HepG2 (cell line): ENCODE results near the gene ACER2. TPM values are rescaled to one million over a fixed set of nuclear protein-coding genes. Genes with fewer than 3 reads are reported as not detected.

ENCODE experiments used
- ATAC-seq: fragments of 200-7000 bp; cut with Tn5 transposase; 3 replicates; pipeline ENCODE4 v1.9.1; 2020; ENCODE audit warnings: mild to moderate bottlenecking, moderate library complexity
- BruUV-seq: library from RNA; stranded (reverse); fragments of 400-500 nt; replicated peaks from 2 replicates; lab custom pipeline; 2021; lab: Mats Ljungman, UMichigan
- CTCF ChIA-PET: fragments of 300-600 bp; formaldehyde crosslinking; extraction: SDS; loops from one replicate; lab custom pipeline; 2021; ENCODE audit warnings: low total read pairs, inconsistent platforms, low intra/inter-chr PET ratio; lab: Yijun Ruan, JAX
- POLR2A ChIA-PET: fragments of 350-600 bp; sonication (Branson Sonifier 250); formaldehyde crosslinking; loops from one replicate; lab custom pipeline; 2020; ENCODE audit warnings: antibody characterized with exemption, inconsistent platforms; lab: Yijun Ruan, JAX
- DNase-seq: peaks from one replicate; pipeline ENCODE4 v3.0.0-alpha.2; 2015; ENCODE audit warnings: low spot score
- FAIRE-seq: peaks from 3 replicates; lab custom pipeline; 2011; peaks lifted over from hg19 to GRCh38; lab: Jason Lieb, UNC
- H2AFZ ChIP-seq: one replicate; pipeline ENCODE4 v1.6.1; 2011; ENCODE audit warnings: low read length, inconsistent platforms
- H3K27ac ChIP-seq: fragments of 300-600 bp; 3 replicates; pipeline ENCODE4 v1.8.0; 2011; ENCODE audit warnings: mixed run types, mild to moderate bottlenecking, mixed read lengths, low read length, inconsistent platforms; ENCODE audit not compliant: insufficient read depth; ENCODE audit errors: extremely low read length
- H3K27me3 ChIP-seq, 2 experiments: fragments of 200-600 bp in 1 of 2; 2 replicates in 1 of 2; 3 replicates in 1 of 2; pipeline versions ENCODE4 v1.6.0 to v1.8.0; 2011; ENCODE audit warnings: low read length in 2 of 2, mild to moderate bottlenecking in 2 of 2, moderate library complexity in 2 of 2, inconsistent platforms in 1 of 2; ENCODE audit not compliant: insufficient read depth in 2 of 2, control insufficient read depth in 1 of 2
- H3K36me3 ChIP-seq, 2 experiments: fragments of 200-600 bp in 1 of 2; replicated peaks in 1 of 2; 2 replicates in 1 of 2; 3 replicates in 1 of 2; pipeline versions ENCODE4 v1.5.1 to v1.8.0; 2011; ENCODE audit warnings: low read length in 2 of 2, inconsistent platforms in 1 of 2; ENCODE audit not compliant: insufficient read depth in 2 of 2, control insufficient read depth in 1 of 2
- H3K4me1 ChIP-seq: 2 replicates; pipeline ENCODE4 v1.5.1; 2012; ENCODE audit warnings: low read length, inconsistent platforms; ENCODE audit not compliant: insufficient read depth
- H3K4me2 ChIP-seq: 2 replicates; pipeline ENCODE4 v1.6.0; 2011; ENCODE audit warnings: low read depth, low read length, inconsistent platforms
- H3K4me3 ChIP-seq, 3 experiments: fragments of 200-600 bp in 1 of 3; sonication (generic), shearing (Covaris generic) in 1 of 3; replicated peaks in 1 of 3; 2 replicates each; pipeline ENCODE4 v1.5.1; 2011 to 2016; ENCODE audit warnings: low read length in 3 of 3, inconsistent platforms in 2 of 3, low read depth in 2 of 3, mild to moderate bottlenecking in 2 of 3, control low read depth in 1 of 3, mixed read lengths in 1 of 3; ENCODE audit not compliant: insufficient read depth in 1 of 3
- H3K79me2 ChIP-seq: one replicate; pipeline ENCODE4 v1.6.1; 2011; ENCODE audit warnings: low read length, inconsistent platforms; ENCODE audit not compliant: insufficient read depth
- H3K9ac ChIP-seq: 2 replicates; pipeline ENCODE4 v1.6.0; 2011; ENCODE audit warnings: mild to moderate bottlenecking, low read depth, low read length, inconsistent platforms; ENCODE audit not compliant: insufficient read depth
- H3K9me3 ChIP-seq: 2 replicates; pipeline ENCODE4 v1.5.1; 2012; ENCODE audit warnings: mild to moderate bottlenecking, low read length
- H4K20me1 ChIP-seq: 2 replicates; pipeline ENCODE4 v1.6.0; 2011; ENCODE audit warnings: inconsistent platforms, mild to moderate bottlenecking, low read length, moderate library complexity; ENCODE audit not compliant: insufficient read depth
- CCDC6 ChIP-seq: sonication (generic); formaldehyde crosslinking; IDR thresholded peaks from 2 replicates; pipeline ENCODE4 v1.8.1; 2022; ENCODE audit warnings: mild to moderate bottlenecking, missing genetic modification reagents, moderate library complexity
- CTCF ChIP-seq: sonication (generic); formaldehyde crosslinking; IDR thresholded peaks from 2 replicates; pipeline ENCODE4 v1.5.0; 2020; ENCODE audit warnings: mild to moderate bottlenecking, missing genetic modification reagents, moderate library complexity
- FOSL2 ChIP-seq: sonication (generic); formaldehyde crosslinking; IDR thresholded peaks from 2 replicates; pipeline ENCODE4 v1.4.0; 2020; ENCODE audit warnings: missing genetic modification reagents
- HDAC1 ChIP-seq: sonication (generic); formaldehyde crosslinking; IDR thresholded peaks from 2 replicates; pipeline ENCODE4 v1.5.1; 2020; ENCODE audit warnings: mild to moderate bottlenecking, missing genetic modification reagents
- KLF13 ChIP-seq: sonication (generic); formaldehyde crosslinking; IDR thresholded peaks from 2 replicates; pipeline ENCODE4 v1.4.0; 2020; ENCODE audit warnings: mild to moderate bottlenecking, missing genetic modification reagents
- MTA1 ChIP-seq: sonication (generic); formaldehyde crosslinking; IDR thresholded peaks from 2 replicates; pipeline ENCODE4 v1.4.0; 2020; ENCODE audit warnings: missing genetic modification reagents, mild to moderate bottlenecking, borderline replicate concordance
- NFKBIZ ChIP-seq: IDR thresholded peaks from 2 replicates; pipeline ENCODE4 v1.6.1; 2018; ENCODE audit warnings: missing genetic modification reagents, missing compliant biosample characterization
- RAD21 ChIP-seq: fragments of 450-650 bp; formaldehyde crosslinking; IDR thresholded peaks from 2 replicates; pipeline ENCODE4 v1.5.0; 2020; ENCODE audit warnings: mild to moderate bottlenecking
- SMAD3 ChIP-seq: sonication (generic); formaldehyde crosslinking; IDR thresholded peaks from 2 replicates; pipeline ENCODE4 v1.4.0; 2020; ENCODE audit warnings: missing genetic modification reagents
- SMC3 ChIP-seq: IDR thresholded peaks from 2 replicates; pipeline ENCODE4 v1.6.1; 2011; ENCODE audit warnings: low read length, improper control_type of control experiment
- STAG1 ChIP-seq: sonication (generic); formaldehyde crosslinking; IDR thresholded peaks from 2 replicates; pipeline ENCODE4 v1.4.0; 2020; ENCODE audit warnings: missing genetic modification reagents
- TEAD3 ChIP-seq: optimal IDR thresholded peaks from 2 replicates; pipeline ENCODE3; 2016; ENCODE audit warnings: borderline replicate concordance
- XRCC5 ChIP-seq: fragments of 200-400 bp; formaldehyde crosslinking; optimal IDR thresholded peaks from 2 replicates; pipeline ENCODE3; 2017; ENCODE audit warnings: mild to moderate bottlenecking, low read length
- ZNF549 ChIP-seq: sonication (generic); formaldehyde crosslinking; IDR thresholded peaks from 2 replicates; pipeline ENCODE4 v1.5.0; 2020; ENCODE audit warnings: missing genetic modification reagents
- ZNF589 ChIP-seq: sonication (generic); formaldehyde crosslinking; conservative IDR thresholded peaks from 2 replicates; pipeline ENCODE4 v1.8.0; 2022; ENCODE audit warnings: mild to moderate bottlenecking, moderate library complexity, missing genetic modification reagents
- ZSCAN29 ChIP-seq: sonication (generic); formaldehyde crosslinking; conservative IDR thresholded peaks from 2 replicates; pipeline ENCODE4 v1.4.0; 2020; ENCODE audit warnings: mild to moderate bottlenecking, missing genetic modification reagents
- WGBS: methylation state at CpG from one replicate; pipeline ENCODE4 v1.1.6; 2017; ENCODE audit warnings: low lambda C conversion rate; 5-methylcytosine and 5-hydroxymethylcytosine counted together
- in situ Hi-C: cut with HindIII; loops from 2 replicates; pipeline ENCODE4 v1.10.0; 2017; ENCODE audit warnings: low pct_unique_long_range_greater_than_20kb; ENCODE audit not compliant: extremely low pct_ligation_motif_present
- intact Hi-C: fragments of 100-400 bp; cut with micrococcal nuclease; formaldehyde crosslinking; loops from one replicate; pipeline ENCODE4 v1.10.0; 2022; ENCODE audit not compliant: unreplicated experiment
- polyA plus RNA-seq, 8 experiments: library from polyadenylated mRNA; depleted of rRNA in 3 of 8; stranded (reverse) in 7 of 8; unstranded in 1 of 8; fragments of >200 nt; fragmentation: Illumina TruSeq in 4 of 8; extraction: Trizol in 4 of 8; gene quantifications; 2 replicates each; pipeline versions ENCODE4 v1.2.1 to v1.2.3, GENCODE V29; 2011 to 2016; ENCODE audit warnings: low read depth in 4 of 8, missing spikeins in 1 of 8, mixed read lengths in 1 of 8; ENCODE audit not compliant: insufficient read depth in 1 of 8
- total RNA-seq, 5 experiments: library from RNA; depleted of rRNA; stranded (reverse); fragments of >200 nt; fragmentation: Illumina TruSeq; extraction: Trizol; gene quantifications; 2 replicates each; pipeline ENCODE4 v1.2.3, GENCODE V29; 2016; ENCODE audit warnings: low read depth in 1 of 5
- TF ChIP-seq, protein P1 (sequence below): sonication (generic); formaldehyde crosslinking; IDR thresholded peaks from 2 replicates; pipeline ENCODE4 v1.4.0; 2020; ENCODE audit warnings: missing genetic modification reagents

The ACER2 gene
- total and polyA plus RNA-seq, 2 of the 13 experiments (the other 11 are each of a cell fraction or from before 2014, with no cell fraction given) = 1.9 to 3.4 TPM

- H3K9ac ChIP-seq = no peak overlapping the region
- no peak overlapping the region for H3K4me2 ChIP-seq
- H3K27me3 ChIP-seq = peaks cover 2 to 14% of the 10 kb centered on the region in 2 experiments; a peak in 2 of 5 replicates
- in situ Hi-C loops (loop anchor here (25.0 kb wide), 1 partner anchor 1619 kb away; no protein-coding TSS in a partner anchor), intact Hi-C loops (loop anchor here (5.0 kb wide), 2 partner anchors 144 to 1619 kb away; no protein-coding TSS in a partner anchor)
- no peak overlapping the region for H3K4me3 ChIP-seq
- DNase-seq = peak; percentile 15
- CTCF ChIA-PET = no interaction called here
- no peaks in the 10 kb centered on the region for H3K9me3 ChIP-seq
- H3K4me1 ChIP-seq = no peaks in the 10 kb centered on the region
- FAIRE-seq = peak; percentile 89
- peak; percentile 86 for ATAC-seq
- no peaks in the 10 kb centered on the region for H3K79me2 ChIP-seq
- no peaks in the 10 kb centered on the region for H3K36me3 ChIP-seq
- no peaks in the 10 kb centered on the region for H4K20me1 ChIP-seq
- 6% methylated on average over 18 of the region's 19 CpGs for WGBS
- H2AFZ ChIP-seq = no peak overlapping the region
- POLR2A ChIA-PET = no interaction called here
- no peak overlapping the region for H3K27ac ChIP-seq
- TF ChIP-seq MTA1 (CRISPR knock-in tag) (no peak), KLF13 (no peak), SMAD3 (CRISPR knock-in tag) (no peak), TEAD3 (peak; percentile 48), FOSL2 (CRISPR knock-in tag) (no peak), STAG1 (CRISPR knock-in tag) (peak; percentile 72), HDAC1 (CRISPR knock-in tag) (no peak), CCDC6 (CRISPR knock-in tag) (no peak), NFKBIZ (CRISPR knock-in tag) (no peak), SMC3 (peak; percentile 45; the same call in 1 of the 2 replicates), XRCC5 (peak; percentile 58), RAD21 (CRISPR knock-in tag) (peak; percentile 58; the same call in 1 of the 2 replicates), CTCF (peak; percentile 82), ZNF589 (CRISPR knock-in tag) (no peak), ZNF549 (CRISPR knock-in tag) (no peak), ZSCAN29 (no peak)
- TF ChIP-seq, protein P1, sequence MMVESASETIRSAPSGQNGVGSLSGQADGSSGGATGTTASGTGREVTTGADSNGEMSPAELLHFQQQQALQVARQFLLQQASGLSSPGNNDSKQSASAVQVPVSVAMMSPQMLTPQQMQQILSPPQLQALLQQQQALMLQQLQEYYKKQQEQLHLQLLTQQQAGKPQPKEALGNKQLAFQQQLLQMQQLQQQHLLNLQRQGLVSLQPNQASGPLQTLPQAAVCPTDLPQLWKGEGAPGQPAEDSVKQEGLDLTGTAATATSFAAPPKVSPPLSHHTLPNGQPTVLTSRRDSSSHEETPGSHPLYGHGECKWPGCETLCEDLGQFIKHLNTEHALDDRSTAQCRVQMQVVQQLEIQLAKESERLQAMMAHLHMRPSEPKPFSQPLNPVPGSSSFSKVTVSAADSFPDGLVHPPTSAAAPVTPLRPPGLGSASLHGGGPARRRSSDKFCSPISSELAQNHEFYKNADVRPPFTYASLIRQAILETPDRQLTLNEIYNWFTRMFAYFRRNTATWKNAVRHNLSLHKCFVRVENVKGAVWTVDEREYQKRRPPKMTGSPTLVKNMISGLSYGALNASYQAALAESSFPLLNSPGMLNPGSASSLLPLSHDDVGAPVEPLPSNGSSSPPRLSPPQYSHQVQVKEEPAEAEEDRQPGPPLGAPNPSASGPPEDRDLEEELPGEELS (CRISPR knock-in tag) = no peak
- no TSS peak for BruUV-seq
These were observed 84.5 kb downstream of the ACER2 start for GRCh38 chr9:19493174-19493811.
